ENCODE data around the gene KIF1B.
A peak's percentile ranks its signal among the peaks of the same experiment; 100 is the strongest.
"Not testable (repeated sequence)": the region's sequence is repeated elsewhere in the genome, so short reads cannot be mapped to it uniquely, and the experiment has no call there.

The KIF1B gene

DNA sequence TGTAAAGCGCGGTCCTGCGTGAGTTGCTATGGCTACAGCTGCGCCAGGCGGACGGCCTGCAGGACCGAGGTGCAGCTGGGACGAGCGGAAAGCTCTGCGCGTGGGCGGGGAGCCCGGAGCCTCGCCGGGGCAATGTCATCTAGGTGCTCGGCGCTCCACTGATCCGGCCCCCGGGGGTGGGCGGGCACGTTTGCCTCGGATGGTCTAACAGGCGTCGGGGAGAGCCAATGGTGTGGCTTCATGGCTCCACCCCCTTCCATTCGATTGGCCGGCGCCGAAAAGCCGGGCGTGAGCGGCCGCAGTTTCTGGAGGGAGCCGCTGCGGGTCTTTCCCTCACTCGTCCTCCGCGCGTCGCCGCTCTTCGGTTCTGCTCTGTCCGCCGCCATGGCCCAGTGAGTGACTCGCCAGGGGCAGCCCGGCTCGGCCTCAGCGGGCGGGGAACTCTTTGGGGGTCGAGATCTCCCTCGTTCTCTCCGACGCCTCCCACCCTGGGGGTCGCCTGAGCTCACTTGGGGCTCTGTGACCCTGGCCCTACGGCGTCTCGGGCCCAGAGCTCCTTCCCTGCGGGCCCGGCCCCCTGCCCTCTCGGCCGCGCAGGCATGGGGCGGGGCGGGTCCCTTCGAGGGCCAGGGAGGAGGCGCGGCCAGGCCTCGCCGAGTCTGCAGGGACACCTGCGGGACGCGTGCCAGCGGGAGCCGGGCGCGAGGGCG lies 188.5 kb downstream of the KIF1B start, which contains the start of gene PGD:
PGD (plus strand) TSS at position 331 of the 710 bp plus-strand sequence; CDS start at position 385, 54 bp downstream.
- Histone ChIP-seq H3K27me3 (ENCODE audit: insufficient read depth, low read length) (no peaks in the 10 kb centered on the region), H2AFZ (ENCODE audit: low read length, unreplicated experiment) (peak within 1 kb of the TSS; percentile 79), H3K79me2 (ENCODE audit: control insufficient read depth, insufficient read depth, low read length, unreplicated experiment) (peaks cover 23% of the 10 kb centered on the region), H3K4me1 (ENCODE audit: control insufficient read depth, insufficient read depth, low read length, unreplicated experiment) (peaks cover 26% of the 10 kb centered on the region), H3K4me3 (ENCODE audit: low read depth, low read length) (peak within 1 kb of the TSS; percentile 91), H3K36me3 (ENCODE audit: insufficient read depth, low read length) (peaks cover 5% of the 10 kb centered on the region; the same call in 1 of the 2 replicates), H3K27ac (ENCODE audit: low read depth, low read length) (peak within 1 kb of the TSS; percentile 85)

DNA sequence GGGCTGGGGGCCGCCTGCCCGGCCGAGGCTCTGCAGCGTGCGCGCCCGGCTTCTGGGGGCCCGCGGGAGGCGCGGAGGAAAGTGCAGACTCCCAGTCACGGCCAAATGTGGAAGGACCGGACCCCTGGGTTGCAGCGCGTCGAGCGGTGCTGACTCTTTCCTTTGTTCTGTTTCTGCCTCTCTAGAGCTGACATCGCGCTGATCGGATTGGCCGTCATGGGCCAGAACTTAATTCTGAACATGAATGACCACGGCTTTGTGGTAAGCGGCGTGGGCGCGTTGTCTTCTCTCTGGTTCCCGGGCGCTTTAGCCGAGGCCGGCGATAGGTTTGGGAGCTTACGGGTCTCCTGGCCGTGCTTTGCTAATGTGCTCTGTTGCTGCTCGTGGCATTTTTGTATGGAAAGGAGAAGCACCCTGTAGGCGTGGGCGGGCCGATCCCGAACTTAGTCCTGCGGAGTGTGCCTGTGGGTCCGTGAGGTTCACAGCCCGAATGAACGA lies 189.1 kb downstream of the KIF1B start:
- H3K27ac ChIP-seq (ENCODE audit: low read depth, low read length), result peak overlapping the region; percentile 85
- peaks cover 11% of the 10 kb centered on the region; the same call in 1 of the 2 replicates for H3K36me3 ChIP-seq (ENCODE audit: insufficient read depth, low read length)
- peak overlapping the region; percentile 59 for H2AFZ ChIP-seq (ENCODE audit: low read length, unreplicated experiment)

DNA sequence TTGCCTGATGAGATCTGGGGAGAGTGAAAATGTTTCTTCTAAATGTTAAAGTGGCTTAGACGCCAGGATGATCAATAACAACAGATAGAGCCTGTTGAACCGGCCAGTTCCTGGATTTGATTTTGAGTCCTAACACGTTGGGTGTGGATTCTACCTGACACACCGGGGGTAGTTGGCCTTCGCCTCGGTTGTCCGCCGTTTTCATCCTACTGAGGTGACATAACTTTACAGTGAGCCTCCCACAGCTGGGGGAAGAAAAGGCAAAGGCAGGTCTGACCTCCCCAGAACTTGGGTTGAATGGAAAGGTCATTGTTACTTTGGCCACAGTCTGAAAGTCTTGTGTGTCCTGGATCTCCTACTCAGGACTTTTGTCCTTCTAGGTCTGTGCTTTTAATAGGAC lies 189.6 kb downstream of the KIF1B start:
- Histone ChIP-seq H3K27me3 (ENCODE audit: insufficient read depth, low read length) (no peaks in the 10 kb centered on the region), H3K4me1 (ENCODE audit: control insufficient read depth, insufficient read depth, low read length, unreplicated experiment) (peaks cover 30% of the 10 kb centered on the region), H2AFZ (ENCODE audit: low read length, unreplicated experiment) (no peak overlapping the region), H3K4me3 (ENCODE audit: low read depth, low read length) (peak overlapping the region; percentile 91), H3K36me3 (ENCODE audit: insufficient read depth, low read length) (peaks cover 13% of the 10 kb centered on the region; the same call in 1 of the 2 replicates), H3K79me2 (ENCODE audit: control insufficient read depth, insufficient read depth, low read length, unreplicated experiment) (peaks cover 23% of the 10 kb centered on the region), H3K27ac (ENCODE audit: low read depth, low read length) (peak overlapping the region; percentile 85)

More for the DNA sequence above, 189.1 kb downstream of the KIF1B start:
- H3K27me3 ChIP-seq (ENCODE audit: insufficient read depth, low read length), result no peaks in the 10 kb centered on the region
- H3K4me3 ChIP-seq (ENCODE audit: low read depth, low read length), result peak overlapping the region; percentile 91
- H3K79me2 ChIP-seq (ENCODE audit: control insufficient read depth, insufficient read depth, low read length, unreplicated experiment), result peaks cover 23% of the 10 kb centered on the region
- H3K4me1 ChIP-seq (ENCODE audit: control insufficient read depth, insufficient read depth, low read length, unreplicated experiment), result peaks cover 30% of the 10 kb centered on the region

DNA sequence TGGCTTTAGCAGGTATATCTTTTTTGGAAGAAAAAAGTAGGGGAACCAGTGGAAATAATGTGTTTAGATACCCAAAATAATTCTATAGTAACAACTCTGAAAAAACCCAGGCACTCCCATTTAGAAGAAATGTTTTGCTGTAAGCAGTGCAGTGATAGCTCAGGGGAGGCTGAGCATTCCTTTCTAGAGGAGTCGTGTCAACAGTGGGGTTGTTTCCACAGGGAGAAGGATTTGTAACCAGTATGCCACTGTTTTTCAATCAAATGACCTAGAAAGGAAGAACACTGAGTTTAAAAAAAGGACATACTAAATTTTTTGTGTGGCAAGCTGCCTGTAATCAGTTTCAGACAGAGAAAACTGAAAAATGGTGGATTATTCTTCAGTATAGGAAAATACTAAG lies 190.9 kb downstream of the KIF1B start:
- peak overlapping the region; percentile 91 for H3K4me3 ChIP-seq (ENCODE audit: low read depth, low read length)
- peak overlapping the region; percentile 6; the same call in 1 of the 2 replicates for H3K27ac ChIP-seq (ENCODE audit: low read depth, low read length)
- peaks cover 23% of the 10 kb centered on the region for H3K79me2 ChIP-seq (ENCODE audit: control insufficient read depth, insufficient read depth, low read length, unreplicated experiment)
- H3K36me3 ChIP-seq (ENCODE audit: insufficient read depth, low read length), result peaks cover 16% of the 10 kb centered on the region
- H3K4me1 ChIP-seq (ENCODE audit: control insufficient read depth, insufficient read depth, low read length, unreplicated experiment), result peaks cover 30% of the 10 kb centered on the region
- no peak overlapping the region for H2AFZ ChIP-seq (ENCODE audit: low read length, unreplicated experiment)
- H3K27me3 ChIP-seq (ENCODE audit: insufficient read depth, low read length), result no peaks in the 10 kb centered on the region

DNA sequence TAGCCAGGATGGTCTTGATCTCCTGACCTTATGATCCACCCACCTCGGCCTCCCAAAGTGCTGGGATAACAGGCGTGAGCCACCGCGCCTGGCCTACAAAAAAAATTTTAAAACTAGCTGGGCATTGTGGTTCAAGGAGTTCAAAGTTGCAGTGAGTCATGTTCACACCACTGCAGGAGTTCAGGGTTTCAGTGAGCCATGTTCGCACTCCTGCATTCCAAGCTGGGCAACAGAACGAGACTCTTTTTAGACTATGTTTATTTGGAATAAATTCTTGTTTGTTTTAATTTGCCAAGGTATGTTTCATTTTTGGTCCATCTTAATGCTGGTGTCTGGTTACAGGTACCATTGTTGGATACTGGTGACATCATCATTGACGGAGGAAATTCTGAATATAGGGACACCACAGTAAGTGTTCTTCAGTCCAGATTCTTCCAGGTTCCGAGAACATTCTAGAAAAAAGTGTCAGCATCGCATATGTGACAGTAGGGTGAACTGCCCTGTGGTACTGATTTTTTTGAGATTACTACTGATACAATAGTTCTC lies 192.4 kb downstream of the KIF1B start:
- Histone ChIP-seq H3K4me3 (ENCODE audit: low read depth, low read length) (no peak overlapping the region), H3K4me1 (ENCODE audit: control insufficient read depth, insufficient read depth, low read length, unreplicated experiment) (peaks cover 30% of the 10 kb centered on the region), H3K36me3 (ENCODE audit: insufficient read depth, low read length) (peaks cover 25% of the 10 kb centered on the region), H3K79me2 (ENCODE audit: control insufficient read depth, insufficient read depth, low read length, unreplicated experiment) (peaks cover 25% of the 10 kb centered on the region), H3K27ac (ENCODE audit: low read depth, low read length) (peak overlapping the region; percentile 89), H3K27me3 (ENCODE audit: insufficient read depth, low read length) (no peaks in the 10 kb centered on the region), H2AFZ (ENCODE audit: low read length, unreplicated experiment) (no peak overlapping the region)

DNA sequence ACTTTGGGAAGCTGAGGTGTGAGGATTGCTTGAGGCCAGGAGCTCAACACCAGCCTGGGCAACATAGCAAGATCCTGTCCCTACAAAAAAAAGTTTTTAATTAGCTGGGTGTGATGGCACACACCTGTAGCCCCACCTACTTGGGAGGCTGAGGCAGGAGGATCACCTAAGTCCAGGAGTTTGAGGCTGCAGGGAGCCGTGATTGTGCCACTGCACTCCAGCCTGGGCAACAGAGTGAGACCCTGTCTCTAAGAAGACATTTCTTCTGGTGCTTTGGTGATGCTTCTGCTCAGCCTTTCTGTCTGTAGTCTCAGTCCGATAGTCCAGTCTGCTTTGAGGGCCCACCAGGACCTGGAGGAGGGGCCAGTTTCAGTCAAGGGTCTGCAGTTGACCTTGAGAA lies 196.8 kb downstream of the KIF1B start:
- Histone ChIP-seq H3K36me3 (ENCODE audit: insufficient read depth, low read length) (peaks cover 47% of the 10 kb centered on the region), H3K79me2 (ENCODE audit: control insufficient read depth, insufficient read depth, low read length, unreplicated experiment) (peaks cover 2% of the 10 kb centered on the region), H3K27ac (ENCODE audit: low read depth, low read length) (no peak overlapping the region), H3K4me1 (ENCODE audit: control insufficient read depth, insufficient read depth, low read length, unreplicated experiment) (peaks cover 17% of the 10 kb centered on the region), H2AFZ (ENCODE audit: low read length, unreplicated experiment) (no peak overlapping the region), H3K27me3 (ENCODE audit: insufficient read depth, low read length) (no peaks in the 10 kb centered on the region), H3K4me3 (ENCODE audit: low read depth, low read length) (no peak overlapping the region)

DNA sequence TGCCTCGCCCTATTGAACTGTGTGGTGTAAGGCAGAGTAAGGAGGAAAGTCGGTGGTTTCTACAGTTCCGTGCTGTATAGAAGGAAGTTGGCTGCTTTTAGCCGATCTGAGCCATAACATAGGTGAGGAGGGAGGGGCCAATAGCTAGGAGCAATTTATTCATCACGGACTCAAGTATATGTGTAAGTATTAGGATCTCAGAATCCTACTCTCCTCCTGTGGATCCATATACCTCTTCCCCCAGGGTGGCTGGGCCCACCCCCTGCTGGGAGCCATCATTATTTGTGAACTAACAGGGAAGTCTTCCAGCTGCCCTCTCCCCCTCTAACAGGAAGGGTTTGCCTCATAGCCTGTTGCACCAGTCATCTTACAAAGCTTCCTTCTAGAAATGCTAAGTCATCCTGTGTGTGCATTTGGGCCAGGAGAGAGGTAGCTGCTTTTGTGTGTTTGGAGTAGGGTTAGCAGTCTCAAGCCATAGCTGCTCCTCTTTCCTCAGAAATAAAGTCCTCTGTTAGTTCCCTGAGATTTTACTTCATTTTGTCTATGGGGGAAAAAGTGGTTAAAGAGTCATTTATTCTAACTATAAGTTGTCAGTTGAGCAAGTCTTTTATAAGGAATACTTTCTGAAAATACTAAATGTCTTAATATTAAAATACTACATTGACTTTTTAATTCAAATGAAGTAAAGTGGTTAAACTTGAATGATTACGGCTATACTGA lies 205.0 kb downstream of the KIF1B start:
- H3K4me1 ChIP-seq (ENCODE audit: control insufficient read depth, insufficient read depth, low read length, unreplicated experiment), result peaks cover 9% of the 10 kb centered on the region
- peaks cover 56% of the 10 kb centered on the region for H3K36me3 ChIP-seq (ENCODE audit: insufficient read depth, low read length)
- H3K79me2 ChIP-seq (ENCODE audit: control insufficient read depth, insufficient read depth, low read length, unreplicated experiment), result no peaks in the 10 kb centered on the region
- no peak overlapping the region for H3K4me3 ChIP-seq (ENCODE audit: low read depth, low read length)
- no peaks in the 10 kb centered on the region for H3K27me3 ChIP-seq (ENCODE audit: insufficient read depth, low read length)
- no peak overlapping the region for H2AFZ ChIP-seq (ENCODE audit: low read length, unreplicated experiment)
- peak overlapping the region; percentile 84 for H3K27ac ChIP-seq (ENCODE audit: low read depth, low read length)

DNA sequence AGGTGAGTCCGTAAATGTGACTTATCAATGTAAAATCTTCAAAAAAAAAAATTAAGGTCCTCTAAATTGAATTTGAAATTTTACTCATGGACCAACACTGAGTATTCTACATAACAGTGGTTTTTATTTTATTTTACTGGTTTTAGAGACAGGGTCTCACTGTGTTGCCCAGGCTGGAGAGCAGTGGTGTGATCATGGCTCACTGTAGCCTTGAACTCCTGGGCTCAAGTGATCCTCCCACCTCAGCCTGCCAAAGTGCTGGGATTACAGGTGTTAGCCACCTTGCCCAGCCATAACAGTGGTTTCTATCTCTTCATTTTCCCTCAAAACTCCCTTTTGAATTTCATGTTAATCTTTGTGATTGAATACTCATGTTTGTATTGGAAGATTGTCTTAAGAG lies 205.6 kb downstream of the KIF1B start:
- not testable (repeated sequence) for H3K4me1 ChIP-seq (ENCODE audit: control insufficient read depth, insufficient read depth, low read length, unreplicated experiment); H3K4me3 ChIP-seq (ENCODE audit: low read depth, low read length); H2AFZ ChIP-seq (ENCODE audit: low read length, unreplicated experiment); H3K27me3 ChIP-seq (ENCODE audit: insufficient read depth, low read length); H3K79me2 ChIP-seq (ENCODE audit: control insufficient read depth, insufficient read depth, low read length, unreplicated experiment)
- H3K36me3 ChIP-seq (ENCODE audit: insufficient read depth, low read length), result peaks cover 52% of the 10 kb centered on the region
- peak overlapping the region; percentile 84 for H3K27ac ChIP-seq (ENCODE audit: low read depth, low read length)

DNA sequence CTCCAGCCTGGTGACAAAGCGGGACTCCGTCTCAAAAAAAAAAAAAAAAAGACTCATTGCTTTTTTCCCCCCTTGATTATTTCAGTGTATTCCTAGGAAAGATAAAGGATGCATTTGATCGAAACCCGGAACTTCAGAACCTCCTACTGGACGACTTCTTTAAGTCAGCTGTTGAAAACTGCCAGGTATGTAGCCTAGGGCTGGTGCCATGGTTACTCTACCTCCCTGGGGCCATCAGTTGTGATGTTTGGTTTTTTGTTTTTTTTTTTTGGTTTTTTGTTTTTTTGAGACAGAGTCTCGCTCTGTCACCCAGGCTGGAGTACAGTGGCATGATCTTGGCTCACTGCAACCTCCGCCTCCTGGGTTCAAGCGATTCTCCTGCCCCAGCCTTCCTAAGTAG lies 208.4 kb downstream of the KIF1B start:
- H3K4me3 ChIP-seq (ENCODE audit: low read depth, low read length); H3K4me1 ChIP-seq (ENCODE audit: control insufficient read depth, insufficient read depth, low read length, unreplicated experiment); H3K79me2 ChIP-seq (ENCODE audit: control insufficient read depth, insufficient read depth, low read length, unreplicated experiment); H3K27ac ChIP-seq (ENCODE audit: low read depth, low read length); H3K27me3 ChIP-seq (ENCODE audit: insufficient read depth, low read length); H2AFZ ChIP-seq (ENCODE audit: low read length, unreplicated experiment): not testable (repeated sequence)
- peaks cover 33% of the 10 kb centered on the region for H3K36me3 ChIP-seq (ENCODE audit: insufficient read depth, low read length)

DNA sequence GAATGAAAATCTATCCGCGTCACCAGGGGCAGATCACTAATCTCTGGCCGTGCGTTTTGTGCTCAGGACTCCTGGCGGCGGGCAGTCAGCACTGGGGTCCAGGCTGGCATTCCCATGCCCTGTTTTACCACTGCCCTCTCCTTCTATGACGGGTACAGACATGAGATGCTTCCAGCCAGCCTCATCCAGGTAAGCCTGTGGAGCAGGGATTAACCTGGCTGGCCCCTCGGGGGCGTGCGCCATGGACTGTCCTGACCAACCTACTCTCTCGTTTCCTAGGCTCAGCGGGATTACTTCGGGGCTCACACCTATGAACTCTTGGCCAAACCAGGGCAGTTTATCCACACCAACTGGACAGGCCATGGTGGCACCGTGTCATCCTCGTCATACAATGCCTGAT lies 209.0 kb downstream of the KIF1B start:
- H3K4me3 ChIP-seq (ENCODE audit: low read depth, low read length), result no peak overlapping the region
- H3K27me3 ChIP-seq (ENCODE audit: insufficient read depth, low read length), result no peaks in the 10 kb centered on the region
- no peaks in the 10 kb centered on the region for H3K79me2 ChIP-seq (ENCODE audit: control insufficient read depth, insufficient read depth, low read length, unreplicated experiment)
- peaks cover 33% of the 10 kb centered on the region for H3K36me3 ChIP-seq (ENCODE audit: insufficient read depth, low read length)
- H3K27ac ChIP-seq (ENCODE audit: low read depth, low read length), result no peak overlapping the region
- no peak overlapping the region for H2AFZ ChIP-seq (ENCODE audit: low read length, unreplicated experiment)
- H3K4me1 ChIP-seq (ENCODE audit: control insufficient read depth, insufficient read depth, low read length, unreplicated experiment), result peaks cover 9% of the 10 kb centered on the region

All from ACC112 (cell line).